ENCODE data around the gene FBLN5. TPM values are rescaled to one million over a fixed set of nuclear protein-coding genes. Genes with fewer than 3 reads are reported as not detected.
"Not testable (repeated sequence)": the region's sequence is repeated elsewhere in the genome, so short reads cannot be mapped to it uniquely, and the experiment has no call there.

FBLN5 gene
- total RNA-seq, 1 donor from 2014 or later: 4.1 TPM

DNA sequence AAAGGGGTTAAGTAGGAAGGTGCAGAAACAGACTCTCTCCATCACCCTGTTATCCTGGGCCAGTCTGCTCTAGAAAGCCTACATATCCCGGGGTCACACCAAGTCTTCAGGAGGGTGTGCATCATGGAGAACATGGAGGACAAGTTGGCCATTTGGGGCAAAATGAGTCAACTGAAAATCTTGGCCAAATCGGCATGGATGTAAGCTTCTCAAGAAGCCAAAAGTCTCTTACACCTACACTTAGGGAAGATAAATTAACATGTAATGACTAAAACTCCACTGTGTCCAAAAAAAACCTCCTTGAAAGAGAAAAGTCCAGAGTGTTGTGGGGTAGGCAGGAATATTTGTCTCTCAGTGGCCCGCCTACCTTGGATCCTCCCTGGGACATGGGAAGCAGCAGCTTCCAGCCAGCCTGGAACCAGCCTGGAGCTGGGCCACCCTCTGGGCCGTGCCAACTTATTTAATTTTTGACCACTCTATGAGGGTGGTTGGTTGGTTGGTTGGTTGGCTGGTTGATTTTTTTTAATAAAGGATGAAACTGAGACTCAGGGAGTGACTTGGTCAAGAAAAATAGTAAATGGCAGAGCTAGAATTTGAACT, 62.3 kb downstream of the FBLN5 start:
- DNase-seq: no peak

GRCh38 chr14:91884664-91885063, 62.8 kb downstream of the FBLN5 start:
- no peak for DNase-seq

DNA sequence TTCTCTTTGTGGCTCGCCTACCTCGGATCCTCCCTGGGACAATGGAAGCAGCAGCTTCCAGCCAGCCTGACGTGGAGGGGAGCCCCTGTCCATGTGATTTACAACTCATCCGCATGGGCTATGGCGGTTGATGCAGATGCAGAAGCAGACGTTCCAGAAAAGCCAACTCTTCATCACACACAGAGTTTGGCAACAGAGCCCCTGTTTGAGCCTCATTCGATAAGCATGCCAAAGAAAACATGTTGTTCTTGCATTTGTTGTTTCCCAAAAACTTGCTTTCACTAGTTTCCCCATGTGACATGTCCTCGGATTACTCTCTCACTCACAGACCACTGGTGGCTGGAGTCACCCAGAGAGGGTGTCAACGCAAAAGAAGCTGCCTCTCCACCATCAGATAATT, 63.7 kb downstream of the FBLN5 start:
- no peak for DNase-seq

DNA sequence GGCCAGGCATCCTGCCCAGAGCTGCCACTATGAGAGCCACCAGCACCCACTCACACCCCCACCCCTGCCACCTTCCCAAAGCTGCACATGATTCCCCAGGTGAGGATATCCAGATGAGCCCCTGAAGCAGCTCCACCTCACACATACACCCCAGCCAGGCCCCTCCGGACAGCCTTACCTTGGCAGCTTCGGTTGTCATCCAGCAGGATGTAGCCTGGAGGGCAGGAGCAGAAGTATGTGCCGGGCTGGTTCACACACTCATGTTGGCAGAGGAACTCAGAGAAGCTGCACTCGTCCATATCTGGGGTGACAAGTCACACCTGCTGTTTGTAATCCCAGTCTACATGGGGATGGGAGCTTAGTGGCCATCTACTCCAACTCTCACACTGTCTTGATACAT, 64.7 kb downstream of the FBLN5 start:
- no peak for DNase-seq

DNA sequence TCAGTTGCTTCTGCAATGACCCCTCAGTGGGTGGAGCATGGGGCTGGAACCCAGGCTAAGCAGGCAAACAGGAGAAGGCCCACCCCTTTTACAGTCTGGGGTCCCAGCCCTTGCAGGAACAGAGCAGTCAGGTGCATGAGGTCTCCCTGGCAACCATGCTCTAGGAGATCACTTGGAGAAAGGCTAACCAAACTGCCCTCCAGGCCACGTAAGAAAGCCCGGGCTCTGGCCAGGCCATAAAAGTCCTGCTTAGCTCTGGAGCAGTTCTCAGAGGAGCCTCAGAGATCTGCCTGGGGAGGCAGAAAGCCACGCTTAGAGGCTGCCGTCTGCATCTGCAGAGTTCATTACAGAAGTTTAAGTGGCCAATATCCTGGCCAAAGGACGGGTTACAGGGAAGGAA, 65.1 kb downstream of the FBLN5 start:
- DNase-seq: no peak

GRCh38 chr14:91879196-91879595, 68.3 kb downstream of the FBLN5 start:
- DNase-seq: no peak

GRCh38 chr14:91878274-91878673, 69.2 kb downstream of the FBLN5 start:
- DNase-seq: no peak

- no peak for DNase-seq
These were observed 70.0 kb downstream of the FBLN5 start for GRCh38 chr14:91877376-91877915.

DNA sequence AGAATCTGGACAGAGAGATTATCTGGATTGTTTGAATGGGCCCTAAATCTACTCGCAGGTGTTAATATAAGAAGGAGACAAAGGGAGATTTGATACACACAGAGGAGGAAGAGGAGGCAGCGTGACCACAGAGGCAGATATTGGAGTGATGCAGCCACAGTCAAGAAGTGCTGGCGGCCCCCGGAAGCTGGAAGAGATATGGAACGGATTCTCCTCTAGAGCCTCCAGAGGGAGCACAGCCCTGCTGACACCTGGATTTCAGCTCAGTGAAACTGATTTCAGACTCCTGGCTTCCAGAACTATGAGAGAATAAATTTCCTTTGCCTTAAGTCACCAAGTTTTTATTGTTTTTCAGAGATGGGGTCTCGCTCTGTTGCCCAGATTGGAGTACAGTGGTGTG, 71.0 kb downstream of the FBLN5 start:
- DNase-seq: no peak

DNA sequence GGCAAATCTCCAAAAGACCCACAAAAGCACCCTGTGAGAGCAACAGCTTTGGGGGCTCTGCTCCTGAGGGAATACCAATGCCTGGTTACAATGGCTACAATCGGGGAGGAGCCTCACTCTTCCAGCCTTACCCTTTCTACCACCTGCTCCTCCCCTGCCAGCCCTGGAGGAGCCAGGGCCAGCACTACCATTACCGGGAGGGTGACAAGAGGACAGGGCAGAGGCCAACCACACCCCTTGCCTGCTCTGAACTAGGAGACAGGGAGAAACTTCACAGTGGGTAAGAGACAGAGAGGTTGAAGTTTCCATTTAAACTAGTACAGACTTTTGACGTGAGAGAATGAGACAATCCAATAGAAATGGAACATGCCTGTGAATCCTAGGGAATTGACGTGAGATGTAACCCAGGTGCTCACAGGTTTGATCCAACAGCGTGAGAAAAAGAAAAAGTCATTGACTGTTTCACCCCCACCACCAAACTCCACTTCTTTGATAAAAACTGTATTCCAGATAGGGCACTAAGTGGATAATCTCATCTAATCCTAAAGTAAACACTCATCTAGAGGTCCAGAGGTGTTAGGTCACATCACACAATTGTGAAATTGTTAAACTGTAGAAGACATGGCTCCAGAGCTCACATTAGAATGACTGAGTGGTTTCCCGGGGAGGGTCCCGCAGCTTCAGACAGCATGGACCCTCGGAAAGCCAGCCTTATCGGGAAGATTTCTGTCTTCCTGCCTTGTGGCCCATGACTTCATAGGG, 71.8 kb downstream of the FBLN5 start:
- DNase-seq: no peak

GRCh38 chr14:91873471-91874415, 73.8 kb downstream of the FBLN5 start:
- no peak for DNase-seq

DNA sequence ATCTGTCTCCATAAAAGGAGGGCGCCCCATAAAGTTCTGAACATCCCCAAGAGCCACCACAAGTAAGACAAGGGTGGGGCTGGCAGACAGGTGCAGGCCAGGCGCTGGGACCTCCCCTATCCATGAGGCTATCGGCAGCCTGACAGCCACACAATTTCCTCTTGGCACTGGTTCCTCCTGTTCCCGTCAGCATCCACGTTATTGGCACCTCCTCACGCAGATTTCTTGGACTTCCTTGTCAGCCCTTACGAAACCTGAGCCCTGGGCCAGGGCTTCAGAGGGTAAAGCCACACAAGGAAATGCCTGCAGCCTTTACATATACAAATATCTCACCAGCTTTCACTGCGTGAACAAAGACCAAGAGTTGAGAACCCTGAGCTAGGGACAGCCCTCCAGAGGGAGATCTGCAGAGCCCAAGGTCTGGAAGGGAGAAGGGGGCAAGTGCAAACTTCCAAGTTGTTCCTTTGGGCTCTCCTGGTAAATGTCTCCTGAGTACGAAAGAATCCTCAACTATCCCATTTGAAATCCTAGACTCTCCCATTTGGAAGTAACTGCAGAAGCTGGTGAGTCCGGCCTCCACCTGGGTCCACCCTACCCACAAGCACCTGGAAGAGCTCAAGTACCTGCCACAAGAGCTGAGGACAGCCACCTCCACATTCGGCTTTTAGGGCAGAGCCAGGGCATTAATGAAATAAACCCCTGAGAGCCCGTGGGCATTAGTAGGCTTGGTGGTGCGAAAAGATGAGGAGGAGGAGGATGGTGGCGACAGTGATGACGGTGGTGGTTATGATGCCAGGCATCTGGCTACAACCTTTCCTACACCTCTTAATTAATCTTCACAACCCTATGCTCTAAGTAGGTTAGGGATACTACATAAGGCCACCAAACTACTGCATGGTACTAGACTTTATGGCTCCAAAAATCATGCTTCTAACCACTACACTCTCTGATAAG, 74.7 kb downstream of the FBLN5 start:
- DNase-seq: no peak

GRCh38 chr14:91872011-91872501, 75.4 kb downstream of the FBLN5 start:
- DNase-seq: no peak

DNA sequence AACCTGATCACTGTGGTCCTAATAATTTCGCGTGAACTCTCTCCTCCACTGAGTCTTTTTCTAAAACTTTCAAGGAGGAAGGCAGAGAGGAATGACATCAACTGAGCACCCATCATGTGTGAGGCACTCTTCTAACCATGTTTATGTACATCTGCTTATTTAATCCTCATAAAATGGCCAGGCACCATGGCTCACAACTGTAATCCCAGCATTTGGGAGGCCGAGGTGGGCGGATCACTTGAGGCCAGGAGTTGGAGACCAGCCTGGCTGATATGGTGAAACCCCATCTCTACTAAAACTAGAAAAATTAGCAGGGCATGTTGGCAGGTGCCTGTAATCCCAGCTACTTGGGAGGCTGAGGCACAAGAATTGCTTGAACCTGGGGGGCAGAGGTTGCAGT, 76.1 kb downstream of the FBLN5 start:
- DNase-seq: not testable (repeated sequence)

GRCh38 chr14:91870890-91871289, 76.6 kb downstream of the FBLN5 start:
- DNase-seq: no peak

DNA sequence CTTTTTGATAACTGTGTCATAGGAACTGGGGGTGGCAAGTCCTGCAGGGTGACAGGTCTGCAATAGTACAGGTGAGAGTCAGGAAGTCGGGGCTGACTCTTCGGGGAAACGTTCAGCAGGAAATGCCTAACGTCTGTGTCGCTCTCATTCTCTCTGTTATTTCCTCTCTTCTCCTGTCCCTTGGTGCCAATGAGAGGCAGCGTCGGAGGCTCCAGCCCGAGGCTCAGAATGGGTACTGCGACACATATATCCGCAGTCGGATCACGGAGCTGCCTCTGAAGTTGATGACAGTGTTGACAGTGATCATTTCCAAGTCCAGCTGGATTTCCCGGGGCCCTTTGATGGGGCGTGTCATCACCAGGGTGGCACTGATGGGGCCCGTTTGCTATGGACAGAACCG, 77.5 kb downstream of the FBLN5 start:
- no peak for DNase-seq

- DNase-seq: no peak
These were observed 77.9 kb downstream of the FBLN5 start for GRCh38 chr14:91869556-91869955.

DNA sequence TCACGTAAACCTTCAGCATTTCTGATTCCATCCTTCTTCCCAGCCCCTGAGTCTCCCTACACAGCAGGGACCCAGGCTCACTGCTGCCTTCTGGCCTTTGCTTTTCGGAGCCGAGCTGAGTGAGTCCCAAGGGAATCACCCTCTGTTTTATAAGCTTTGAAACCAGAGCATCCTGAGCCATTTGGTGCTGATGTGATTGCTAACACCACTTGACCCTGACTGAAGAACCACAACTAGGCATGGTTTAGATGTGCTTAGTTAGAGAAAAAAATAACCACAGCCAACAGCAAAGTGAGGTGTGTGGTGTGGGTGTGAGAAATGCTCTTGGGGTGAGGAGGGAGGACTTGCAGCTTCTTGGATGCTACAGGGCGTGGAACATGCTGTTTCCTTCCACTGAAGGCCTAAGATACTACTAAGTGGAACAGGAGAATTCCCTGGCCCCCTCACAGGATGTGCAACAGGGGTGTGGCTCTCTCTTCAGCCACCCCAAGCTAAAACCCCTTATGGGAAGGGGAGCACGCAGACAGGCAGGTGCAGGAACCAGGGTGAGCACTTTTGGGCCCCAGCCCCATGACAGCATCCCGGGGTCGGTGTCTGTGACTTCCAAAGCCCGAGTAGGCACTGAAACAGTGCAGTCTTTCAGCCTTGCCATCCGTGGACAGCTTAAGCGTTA, 80.0 kb downstream of the FBLN5 start, which contains the start of gene TC2N:
Gene TC2N, minus strand, starts transcription at position 221 of the 673 bp plus-strand sequence. CDS start 53,767 bp downstream, outside the sequence.
- no peak for DNase-seq

DNA sequence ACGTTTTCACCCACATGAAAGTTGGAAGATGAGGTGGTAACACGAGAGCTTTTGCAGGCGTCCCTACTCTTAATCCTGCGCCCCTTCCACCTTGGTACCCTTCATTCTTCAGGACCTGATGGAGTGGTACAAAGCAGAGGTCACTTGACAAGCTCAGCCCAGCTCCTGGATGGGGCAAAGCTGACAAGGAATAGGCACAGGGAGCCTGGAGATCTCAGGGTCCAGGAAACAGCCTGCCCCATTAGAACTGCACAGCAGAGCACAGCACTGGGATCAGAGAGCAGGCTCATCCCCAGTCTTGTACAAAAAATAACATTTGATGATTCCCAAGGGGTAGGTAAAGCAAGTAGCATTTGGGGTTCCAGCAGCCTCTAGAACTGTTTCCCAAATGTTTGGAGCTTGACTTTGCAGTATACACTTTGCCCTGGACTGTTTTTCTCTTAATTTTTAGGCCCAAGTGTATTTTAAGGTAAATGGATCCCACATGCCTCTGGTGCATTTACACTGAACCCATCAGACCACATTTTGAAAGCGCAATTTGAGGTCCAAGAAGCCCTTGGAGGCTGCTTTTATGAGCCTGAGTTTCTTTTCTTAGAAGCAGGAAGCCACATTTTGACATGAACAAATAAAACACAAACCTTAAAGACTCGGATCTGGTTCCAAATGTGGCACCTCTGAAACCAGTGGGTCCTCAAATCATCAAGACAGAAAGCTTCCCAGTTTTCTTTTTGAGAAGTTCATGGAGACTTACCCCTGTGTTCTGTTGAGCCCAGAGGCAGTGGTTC, 80.8 kb downstream of the FBLN5 start:
- DNase-seq: no peak

DNA sequence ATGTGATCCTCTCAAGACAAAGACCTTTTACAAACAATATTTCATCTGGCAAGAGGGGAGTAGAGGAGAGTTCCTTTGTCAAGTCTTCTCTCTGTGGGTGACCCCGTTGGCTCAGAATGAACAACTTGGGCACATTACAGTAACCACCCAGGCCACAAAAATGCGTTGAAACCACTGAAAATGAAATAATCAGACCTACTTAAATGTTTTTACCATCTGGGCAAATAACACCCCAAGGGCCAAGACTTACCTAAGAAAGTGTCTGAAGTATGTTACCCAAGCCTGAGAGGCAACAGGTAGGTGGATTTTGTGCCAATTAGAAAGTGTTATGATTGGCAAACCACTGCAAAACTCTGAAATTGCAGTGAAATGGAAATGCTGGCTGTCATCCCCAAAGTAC, 81.4 kb downstream of the FBLN5 start:
- no peak for DNase-seq
